Endothelial cell of umbilical vein (primary cell): Measurements from ENCODE around the gene SKIL. TPM values are rescaled to one million over a fixed set of nuclear protein-coding genes. Genes with fewer than 3 reads are reported as not detected.
A peak's percentile ranks its signal among the peaks of the same experiment; 100 is the strongest.

Experiments used
- BruUV-seq: library from RNA; stranded (reverse); fragments of 400-500 nt; replicated peaks from 2 replicates; lab custom pipeline; 2021; lab: Mats Ljungman, UMichigan
- CTCF ChIA-PET: fragments of 300-600, 350-600 bp; sonication (Branson Sonifier 250); formaldehyde crosslinking; loops from one replicate; lab custom pipeline; 2021; ENCODE audit warnings: antibody characterized with exemption, inconsistent platforms; lab: Charles Lee
- POLR2A ChIA-PET: fragments of 300-600, 350-600 bp; sonication (Branson Sonifier 250); formaldehyde crosslinking; loops from one replicate; lab custom pipeline; 2021; ENCODE audit warnings: antibody characterized with exemption, inconsistent platforms; lab: Charles Lee
- DNase-seq: peaks from one replicate; pipeline ENCODE4 v3.0.0-alpha.2; 2011; ENCODE audit warnings: low read depth, low spot score
- FAIRE-seq: peaks from 2 replicates; lab custom pipeline; 2011; peaks lifted over from hg19 to GRCh38; lab: Jason Lieb, UNC
- H2AFZ ChIP-seq: 2 replicates; pipeline ENCODE4 v1.6.0; 2012; ENCODE audit warnings: low read depth, low read length, control low read depth, inconsistent platforms
- H3K27ac ChIP-seq: 2 replicates; pipeline ENCODE4 v1.5.1; 2011; ENCODE audit warnings: low read depth, mild to moderate bottlenecking, control low read depth, low read length, moderate library complexity; ENCODE audit not compliant: insufficient read depth
- H3K27me3 ChIP-seq, 2 experiments: 2 replicates each; pipeline versions ENCODE4 v1.6.0 to v1.6.1; 2011; ENCODE audit warnings: low read length in 2 of 2, mixed read lengths in 1 of 2; ENCODE audit not compliant: control insufficient read depth in 2 of 2, insufficient read depth in 2 of 2
- H3K36me3 ChIP-seq, 2 experiments: 2 replicates in 1 of 2; 3 replicates in 1 of 2; pipeline ENCODE4 v1.5.1; 2011; ENCODE audit warnings: low read length in 2 of 2, mild to moderate bottlenecking in 1 of 2, moderate library complexity in 1 of 2; ENCODE audit not compliant: control insufficient read depth in 2 of 2, insufficient read depth in 2 of 2; ENCODE audit errors: extremely low read depth in 1 of 2
- H3K4me1 ChIP-seq: 3 replicates; pipeline ENCODE4 v1.5.1; 2011; ENCODE audit warnings: mild to moderate bottlenecking, low read length; ENCODE audit not compliant: control insufficient read depth, insufficient read depth; ENCODE audit errors: extremely low read depth
- H3K4me2 ChIP-seq: 2 replicates; pipeline ENCODE4 v1.6.1; 2011; ENCODE audit warnings: low read length, control low read depth, mixed read lengths; ENCODE audit not compliant: insufficient read depth
- H3K4me3 ChIP-seq, 3 experiments: fragments of 200-600 bp in 1 of 3; sonication (generic), shearing (Covaris generic) in 1 of 3; replicated peaks in 1 of 3; 2 replicates each; pipeline ENCODE4 v1.5.1; 2011 to 2016; ENCODE audit warnings: control low read depth in 3 of 3, low read length in 3 of 3, mild to moderate bottlenecking in 2 of 3, inconsistent platforms in 1 of 3, low read depth in 1 of 3, moderate library complexity in 1 of 3; ENCODE audit not compliant: insufficient read depth in 1 of 3
- H3K79me2 ChIP-seq: 2 replicates; pipeline ENCODE4 v1.6.0; 2012; ENCODE audit warnings: low read length, inconsistent platforms; ENCODE audit not compliant: control insufficient read depth, insufficient read depth
- H3K9ac ChIP-seq: replicated peaks from 2 replicates; pipeline ENCODE3; 2011; ENCODE audit warnings: low read length, control low read depth; ENCODE audit not compliant: insufficient read depth; ENCODE audit errors: extremely low read depth
- H3K9me1 ChIP-seq: replicated peaks from 3 replicates; pipeline ENCODE4 v1.6.0; 2011; ENCODE audit warnings: mild to moderate bottlenecking, low read length; ENCODE audit not compliant: control insufficient read depth, insufficient read depth; ENCODE audit errors: extremely low read depth
- H3K9me3 ChIP-seq: replicated peaks from 2 replicates; pipeline ENCODE4 v1.5.1; 2012; ENCODE audit warnings: low read length, inconsistent platforms; ENCODE audit not compliant: control insufficient read depth, insufficient read depth
- H4K20me1 ChIP-seq: replicated peaks from 2 replicates; pipeline ENCODE3; 2011; ENCODE audit warnings: mild to moderate bottlenecking, low read length; ENCODE audit not compliant: control insufficient read depth, insufficient read depth; ENCODE audit errors: extremely low read depth
- CTCF ChIP-seq, 2 donors: IDR thresholded peaks; 1 replicate in 1 of 2; 2 replicates in 1 of 2; pipeline ENCODE4 v1.5.1; 2011; ENCODE audit warnings: low read length in 2 of 2, mild to moderate bottlenecking in 2 of 2, moderate library complexity in 2 of 2, control low read depth in 1 of 2, inconsistent platforms in 1 of 2, low read depth in 1 of 2; ENCODE audit not compliant: insufficient read depth in 1 of 2; ENCODE audit errors: extremely low read depth in 1 of 2
- EZH2 ChIP-seq: IDR thresholded peaks from 2 replicates; pipeline ENCODE4 v1.6.1; 2012; ENCODE audit warnings: borderline replicate concordance, low read depth, mild to moderate bottlenecking, moderate library complexity, low read length, inconsistent platforms; ENCODE audit not compliant: severe bottlenecking
- FOS ChIP-seq: IDR thresholded peaks from 2 replicates; pipeline ENCODE4 v1.6.1; 2011; ENCODE audit warnings: mild to moderate bottlenecking, low read length, moderate library complexity, borderline replicate concordance; ENCODE audit not compliant: insufficient read depth
- GATA2 ChIP-seq: IDR thresholded peaks from 2 replicates; pipeline ENCODE4 v1.7.0; 2011; ENCODE audit warnings: low read depth, mild to moderate bottlenecking, moderate library complexity, mixed read lengths, low read length; ENCODE audit not compliant: insufficient read length, insufficient read depth
- JUN ChIP-seq: IDR thresholded peaks from 2 replicates; pipeline ENCODE4 v1.6.1; 2011; ENCODE audit warnings: borderline replicate concordance, low read depth; ENCODE audit not compliant: insufficient read length, insufficient read depth
- MAX ChIP-seq: IDR thresholded peaks from 2 replicates; pipeline ENCODE4 v1.6.1; 2011; ENCODE audit not compliant: insufficient read depth, insufficient read length
- MYC ChIP-seq: IDR thresholded peaks from one replicate; pipeline ENCODE4 v1.6.1; 2011; ENCODE audit warnings: mild to moderate bottlenecking, low read depth, low read length
- POLR2A ChIP-seq: IDR thresholded peaks from 2 replicates; pipeline ENCODE4 v1.6.1; 2012; ENCODE audit warnings: low read depth, mild to moderate bottlenecking, control low read depth, low read length
- POLR2AphosphoS5 ChIP-seq: IDR thresholded peaks from 2 replicates; pipeline ENCODE4 v1.6.1; 2012; ENCODE audit warnings: low read depth, mild to moderate bottlenecking, control low read depth, low read length, moderate library complexity; ENCODE audit not compliant: insufficient read depth
- dilution Hi-C: fragments of 300-500 bp; cut with MboI; formaldehyde crosslinking; loops from one replicate; pipeline ENCODE4 v1.15.0; 2019; ENCODE audit warnings: low sequenced_read_pairs; ENCODE audit not compliant: extremely low pct_ligation_motif_present
- intact Hi-C: fragments of 100-400 bp; cut with micrococcal nuclease; formaldehyde crosslinking; loops from one replicate; pipeline ENCODE4 v1.10.0; 2022
- polyA plus RNA-seq, 4 experiments: library from polyadenylated mRNA; depleted of rRNA in 3 of 4; stranded (reverse) in 3 of 4; unstranded in 1 of 4; fragments of >200 nt; gene quantifications; 2 replicates each; pipeline versions ENCODE4 v1.2.1 to v1.2.3, GENCODE V29; 2011 to 2012; ENCODE audit warnings: missing spikeins in 1 of 4
- total RNA-seq: library from RNA; stranded (reverse); gene quantifications from 2 replicates; pipeline ENCODE4 v1.2.3, GENCODE V29; 2021

SKIL gene
- total and polyA plus RNA-seq, 2 donors (not counting 3 experiments of a cell fraction or from before 2014, with no cell fraction given), result 18.4 to 135 TPM

GRCh38 chr3:170354760-170355159 lies 2.8 kb upstream of the SKIL start:
- POLR2A ChIA-PET, result no interaction called here
- Histone ChIP-seq H3K9ac (no peak overlapping the region), H3K79me2 (peaks cover 21% of the 10 kb centered on the region), H3K4me3 (no peak overlapping the region), H3K9me3 (no peaks in the 10 kb centered on the region), H3K27ac (peak overlapping the region; percentile 24), H3K9me1 (no peaks in the 10 kb centered on the region), H3K27me3 (no peaks in the 10 kb centered on the region), H4K20me1 (no peaks in the 10 kb centered on the region), H3K4me2 (peak overlapping the region; percentile 67), H2AFZ (peak overlapping the region; percentile 30), H3K4me1 (peaks cover 25% of the 10 kb centered on the region), H3K36me3 (no peaks in the 10 kb centered on the region)
- no peak for TF ChIP-seq FOS
- no peak for TF ChIP-seq JUN
- TF ChIP-seq POLR2AphosphoS5, result no peak
- no peak for TF ChIP-seq GATA2
- no peak for TF ChIP-seq CTCF (IDR thresholded peaks at IDR 0.05; ENCODE audit: extremely low read depth in 1 of 2, insufficient read depth in 1 of 2, low read depth in 1 of 2, low read length in 2 of 2)
- no peak for TF ChIP-seq EZH2
- no peak for TF ChIP-seq MAX
- TF ChIP-seq POLR2A, result no peak
- TF ChIP-seq MYC, result no peak
- FAIRE-seq (no peak), DNase-seq (no peak)
- CTCF ChIA-PET, result interaction anchor here (0.6 to 2.2 kb wide), 5 partner anchors 10 to 47 kb away, joined by 3 to 7 read pairs (median 4); no protein-coding TSS in a partner anchor
- no TSS peak for BruUV-seq
- dilution Hi-C loops (no loop called here), intact Hi-C loops (loop anchor here (5.0 kb wide), 2 partner anchors 132 to 692 kb away; partner anchors contain the start of genes MECOM and PRKCI)
